Measurements from ENCODE around the gene RASSF1. TPM values are rescaled to one million over a fixed set of nuclear protein-coding genes. Genes with fewer than 3 reads are reported as not detected.
"Not testable (repeated sequence)": the region's sequence is repeated elsewhere in the genome, so short reads cannot be mapped to it uniquely, and the experiment has no call there.

The RASSF1 gene
- total RNA-seq, 2 experiments from 2014 or later: 37.5 to 38.5 TPM

DNA sequence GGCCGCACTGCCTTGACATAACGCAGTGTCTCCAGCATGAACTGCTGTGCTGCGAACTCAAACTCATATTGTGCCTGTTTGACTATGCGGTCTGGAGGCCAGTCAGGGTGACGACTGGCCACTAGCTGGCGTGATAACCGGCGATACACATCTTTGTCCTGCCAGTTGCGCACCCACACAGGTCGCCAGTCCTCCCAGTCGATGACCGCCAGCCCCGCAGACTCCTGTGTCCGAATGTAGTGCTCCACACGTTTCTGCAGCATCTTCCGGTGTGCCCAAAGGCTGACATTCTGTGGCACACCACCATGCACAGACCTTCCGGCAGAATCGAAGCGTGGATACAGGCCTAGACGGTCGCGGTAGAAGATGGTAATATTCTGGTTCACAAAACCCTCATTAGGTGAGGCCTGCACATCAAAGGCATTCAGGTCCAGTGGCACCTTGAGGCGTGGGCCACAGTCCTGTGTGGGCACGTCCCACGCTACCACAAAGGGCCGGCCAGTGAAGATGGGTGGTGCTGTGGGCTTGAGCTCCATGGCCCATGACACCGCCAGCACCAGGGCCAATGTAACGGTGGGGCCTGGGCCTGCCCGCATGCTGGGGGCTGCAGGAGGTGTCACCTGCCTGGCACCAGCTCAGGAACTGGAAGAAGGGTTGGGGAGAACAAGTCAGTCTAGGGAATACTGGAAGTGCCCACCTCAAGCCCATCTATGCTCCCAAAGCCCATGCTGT is 20.6 kb downstream of the RASSF1 start:
- no peaks in the 10 kb centered on the region for H3K9me3 Mint-ChIP-seq
- DNase-seq: no peak
- peak overlapping the region; percentile 86 for H3K4me3 Mint-ChIP-seq
- CTCF ChIA-PET: interaction anchor here (0.6 to 3.0 kb wide), 3 partner anchors 12 to 20 kb away, joined by 3 to 12 read pairs (median 3); partner anchors contain the start of genes HYAL3 and NAA80
- intact Hi-C loops (cut with micrococcal nuclease): loop anchor here (5.0 kb wide), 1 partner anchor 128 kb away; the partner anchor contains the start of gene GNAT1
- no peak overlapping the region for H3K27ac Mint-ChIP-seq
- H3K4me1 Mint-ChIP-seq (ENCODE audit: low read depth): peaks cover 37% of the 10 kb centered on the region
- no peaks in the 10 kb centered on the region for H3K36me3 Mint-ChIP-seq (ENCODE audit: low read depth)
- H3K27me3 Mint-ChIP-seq (ENCODE audit: low read depth): no peaks in the 10 kb centered on the region

DNA sequence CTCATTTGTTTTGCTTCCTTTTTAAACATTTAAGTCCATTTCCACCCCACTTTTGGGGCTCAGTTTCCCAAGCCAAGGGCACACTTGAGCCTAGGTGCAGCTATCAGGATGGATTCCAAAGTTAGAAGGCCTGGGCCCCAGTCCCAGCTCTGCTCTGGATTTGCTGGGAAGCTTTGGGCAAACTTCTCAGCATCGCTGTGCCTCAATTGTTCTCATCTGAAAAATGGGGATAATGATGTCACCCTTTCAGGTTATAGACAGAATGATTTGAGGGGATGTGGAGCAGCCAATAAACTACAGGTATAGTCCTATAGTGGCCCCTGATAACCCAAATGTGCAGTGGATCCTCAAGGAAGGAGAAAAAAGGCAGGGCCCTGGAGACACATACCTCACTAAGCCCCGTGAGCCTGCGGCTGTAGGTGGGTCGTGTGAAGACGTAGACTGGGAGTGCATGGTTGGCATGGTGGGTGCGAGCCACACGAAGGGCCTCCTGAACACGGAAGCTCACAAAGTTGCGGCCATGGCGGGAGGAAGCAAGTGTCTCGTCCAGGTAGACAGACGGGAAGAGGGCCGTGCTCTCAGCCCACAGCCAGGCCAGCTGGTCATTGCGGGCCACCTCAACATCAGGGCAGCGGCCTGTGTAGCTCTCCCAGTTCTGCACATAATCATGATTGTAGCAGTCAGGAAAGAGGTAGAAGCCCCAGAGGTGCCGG is 21.3 kb downstream of the RASSF1 start:
- no peak overlapping the region for H3K27ac Mint-ChIP-seq
- H3K4me1 Mint-ChIP-seq (ENCODE audit: low read depth): peaks cover 33% of the 10 kb centered on the region
- intact Hi-C loops (cut with micrococcal nuclease): no loop called here
- no peak for DNase-seq
- no peaks in the 10 kb centered on the region for H3K9me3 Mint-ChIP-seq
- CTCF ChIA-PET: interaction anchor here (3.0 kb wide), 1 partner anchor 20 kb away, joined by 12 read pairs; the partner anchor contains the start of genes HYAL3 and NAA80
- H3K27me3 Mint-ChIP-seq (ENCODE audit: low read depth): no peaks in the 10 kb centered on the region
- no peak overlapping the region for H3K4me3 Mint-ChIP-seq
- no peaks in the 10 kb centered on the region for H3K36me3 Mint-ChIP-seq (ENCODE audit: low read depth)

DNA sequence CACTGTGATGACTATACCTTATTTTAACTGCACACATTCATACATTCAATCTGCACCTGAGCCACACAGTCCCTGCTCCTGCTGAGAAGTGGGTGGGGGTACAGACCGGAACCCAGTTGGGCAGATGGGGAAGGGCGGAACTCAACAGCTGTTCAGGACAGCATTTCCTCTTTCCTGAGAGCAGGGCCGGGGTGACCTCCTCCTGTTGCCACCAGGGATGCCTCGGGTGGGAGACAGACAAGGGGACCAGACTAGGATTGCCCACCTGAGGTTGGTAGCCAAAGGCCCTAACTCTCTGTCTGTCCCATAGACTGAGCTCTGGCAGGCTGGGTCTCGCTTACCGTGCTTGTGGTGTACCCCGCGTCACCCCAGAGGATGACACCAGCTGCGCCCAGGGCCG is 22.0 kb downstream of the RASSF1 start:
- Mint-ChIP-seq H3K9me3 (no peaks in the 10 kb centered on the region), H3K27me3 (ENCODE audit: low read depth) (no peaks in the 10 kb centered on the region), H3K4me3 (no peak overlapping the region), H3K36me3 (ENCODE audit: low read depth) (no peaks in the 10 kb centered on the region), H3K27ac (no peak overlapping the region), H3K4me1 (ENCODE audit: low read depth) (peaks cover 33% of the 10 kb centered on the region)
- no peak for DNase-seq
- CTCF ChIA-PET: no interaction called here
- intact Hi-C loops (cut with micrococcal nuclease): no loop called here

DNA sequence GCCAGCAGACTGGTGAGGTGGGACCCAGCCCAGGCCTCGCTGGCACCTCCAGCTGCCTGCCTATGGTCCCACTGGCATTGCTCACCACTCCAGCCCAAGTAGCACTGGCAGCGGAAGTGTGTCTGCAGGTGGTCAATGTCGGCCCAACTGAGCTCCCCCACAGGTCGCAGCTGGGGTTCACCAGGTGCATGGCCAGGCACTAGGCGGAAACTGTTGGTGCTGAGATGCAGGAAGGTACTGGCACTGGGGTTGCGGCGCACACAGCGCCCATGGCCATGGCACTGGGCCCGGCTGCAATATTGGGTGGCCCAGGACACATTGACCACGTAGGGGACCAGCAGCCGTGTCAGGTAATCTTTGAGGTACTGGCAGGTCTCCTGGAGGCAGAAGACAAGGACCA is 22.5 kb downstream of the RASSF1 start:
- Mint-ChIP-seq H3K9me3 (no peaks in the 10 kb centered on the region), H3K4me1 (ENCODE audit: low read depth) (peaks cover 32% of the 10 kb centered on the region), H3K27me3 (ENCODE audit: low read depth) (no peaks in the 10 kb centered on the region), H3K36me3 (ENCODE audit: low read depth) (no peaks in the 10 kb centered on the region), H3K4me3 (no peak overlapping the region), H3K27ac (no peak overlapping the region)
- intact Hi-C loops (cut with micrococcal nuclease): no loop called here
- CTCF ChIA-PET: no interaction called here
- no peak for DNase-seq

DNA sequence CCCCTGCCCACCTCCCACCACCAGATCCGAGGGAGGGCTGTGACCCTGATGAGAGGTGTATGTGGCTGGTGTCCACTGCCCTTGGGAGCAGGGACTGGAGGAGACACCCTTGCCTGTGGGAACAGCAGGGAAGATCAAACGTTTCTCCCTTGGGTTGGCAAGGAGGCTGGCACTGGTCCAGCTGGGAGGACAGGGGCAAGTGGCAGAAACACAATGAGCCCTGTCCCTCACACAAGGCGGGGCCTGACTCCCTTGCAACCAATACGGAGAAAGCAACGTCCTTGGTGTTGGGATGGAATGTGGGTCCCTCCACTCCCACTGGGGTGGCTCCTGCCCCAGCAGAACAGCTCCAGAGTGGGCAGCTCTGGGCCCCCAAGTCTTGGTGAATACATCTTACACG is 23.3 kb downstream of the RASSF1 start:
- H3K27ac Mint-ChIP-seq: no peak overlapping the region
- no peak for DNase-seq
- H3K4me1 Mint-ChIP-seq (ENCODE audit: low read depth): peaks cover 31% of the 10 kb centered on the region
- no peak overlapping the region for H3K4me3 Mint-ChIP-seq
- H3K9me3 Mint-ChIP-seq: no peaks in the 10 kb centered on the region
- CTCF ChIA-PET: interaction anchor here (0.5 kb wide), 1 partner anchor 30 kb away, joined by 3 read pairs; no protein-coding TSS in a partner anchor
- no peaks in the 10 kb centered on the region for H3K36me3 Mint-ChIP-seq (ENCODE audit: low read depth)
- H3K27me3 Mint-ChIP-seq (ENCODE audit: low read depth): no peaks in the 10 kb centered on the region
- intact Hi-C loops (cut with micrococcal nuclease): no loop called here

DNA sequence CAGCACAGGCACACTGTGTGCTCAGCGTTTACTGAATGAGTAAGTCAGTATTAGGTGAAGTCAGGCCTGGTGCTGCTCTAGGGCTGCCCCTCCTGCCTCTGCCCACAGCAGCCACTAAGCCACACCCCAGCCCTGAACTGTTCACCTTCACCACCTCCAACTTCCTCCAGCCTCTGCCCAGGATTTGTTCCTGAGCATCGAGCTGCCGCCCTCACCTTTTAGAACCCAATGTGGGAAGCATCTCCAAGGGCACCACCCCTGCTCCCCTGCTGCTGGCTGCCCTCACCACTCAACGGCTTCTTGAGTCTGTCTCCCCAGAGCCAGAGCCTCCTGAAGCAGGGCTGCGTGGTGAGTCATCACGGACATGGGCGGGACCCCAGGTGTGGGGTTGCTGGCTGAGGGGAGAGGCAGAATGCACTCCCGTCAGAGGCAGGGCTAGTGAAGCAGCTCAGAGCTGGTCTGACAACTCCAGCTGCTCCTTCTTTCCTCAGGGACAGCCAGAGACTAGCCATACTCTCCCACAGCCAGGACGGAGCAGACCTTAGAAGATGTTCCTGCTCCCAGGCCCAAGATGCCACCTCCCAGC is 23.9 kb downstream of the RASSF1 start:
- no peak for DNase-seq
- H3K4me1 Mint-ChIP-seq (ENCODE audit: low read depth): peaks cover 31% of the 10 kb centered on the region
- no peaks in the 10 kb centered on the region for H3K36me3 Mint-ChIP-seq (ENCODE audit: low read depth)
- H3K9me3 Mint-ChIP-seq: no peaks in the 10 kb centered on the region
- intact Hi-C loops (cut with micrococcal nuclease): no loop called here
- H3K4me3 Mint-ChIP-seq: no peak overlapping the region
- CTCF ChIA-PET: no interaction called here
- H3K27ac Mint-ChIP-seq: no peak overlapping the region
- no peaks in the 10 kb centered on the region for H3K27me3 Mint-ChIP-seq (ENCODE audit: low read depth)

DNA sequence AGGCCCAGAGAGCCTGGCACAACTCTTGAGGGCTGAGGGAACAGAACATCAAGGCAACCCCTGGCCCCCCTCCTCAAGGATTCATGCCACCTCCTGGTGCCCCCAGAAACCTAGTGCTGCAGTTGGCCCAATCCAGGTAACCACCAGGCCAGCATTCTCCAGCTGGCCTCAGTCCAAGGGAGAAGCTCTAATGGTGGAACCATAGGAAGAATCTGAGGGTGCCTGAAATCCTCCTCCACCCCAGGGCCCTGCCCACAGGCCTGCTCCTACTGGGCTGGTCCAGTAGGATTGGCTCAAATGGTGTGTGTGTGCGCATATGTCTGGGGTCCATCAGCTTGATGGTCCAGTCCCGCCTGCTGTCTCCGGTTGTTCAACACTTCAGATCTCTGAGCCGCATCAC is 25.8 kb downstream of the RASSF1 start:
- Mint-ChIP-seq H3K4me3 (no peak overlapping the region), H3K9me3 (no peaks in the 10 kb centered on the region), H3K27ac (no peak overlapping the region), H3K36me3 (ENCODE audit: low read depth) (peaks cover 2% of the 10 kb centered on the region), H3K4me1 (ENCODE audit: low read depth) (peaks cover 22% of the 10 kb centered on the region), H3K27me3 (ENCODE audit: low read depth) (no peaks in the 10 kb centered on the region)
- intact Hi-C loops (cut with micrococcal nuclease): no loop called here
- CTCF ChIA-PET: interaction anchor here (0.6 to 2.5 kb wide), 4 partner anchors 9 to 32 kb away, joined by 3 to 12 read pairs (median 3); no protein-coding TSS in a partner anchor
- no peak for DNase-seq

DNA sequence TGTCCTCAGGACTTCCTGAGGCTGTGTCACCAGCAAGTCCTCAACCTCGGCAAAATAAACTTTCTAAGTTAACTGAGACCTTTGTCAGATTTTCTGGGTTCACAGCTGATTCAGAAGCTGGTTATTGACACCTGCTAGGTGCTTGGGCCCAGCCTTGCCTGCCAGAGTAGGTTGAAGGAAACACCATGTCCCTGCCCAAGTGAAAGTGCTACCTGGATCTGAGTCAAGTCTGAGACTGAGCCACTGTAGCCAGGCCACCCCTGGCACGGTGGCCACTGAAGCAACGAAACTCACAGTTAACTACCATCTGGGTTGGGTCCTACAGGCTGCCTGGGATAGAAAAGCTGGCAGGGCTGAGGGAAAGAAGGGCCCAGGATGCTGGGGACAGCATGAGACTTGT is 26.3 kb downstream of the RASSF1 start:
- no peak for DNase-seq
- intact Hi-C loops (cut with micrococcal nuclease): no loop called here
- CTCF ChIA-PET: interaction anchor here (0.9 to 2.5 kb wide), 2 partner anchors 10 to 33 kb away, joined by 3 to 12 read pairs; no protein-coding TSS in a partner anchor
- Mint-ChIP-seq H3K36me3 (ENCODE audit: low read depth) (peaks cover 5% of the 10 kb centered on the region), H3K4me3 (no peak overlapping the region), H3K4me1 (ENCODE audit: low read depth) (peaks cover 19% of the 10 kb centered on the region), H3K27ac (no peak overlapping the region), H3K9me3 (no peaks in the 10 kb centered on the region), H3K27me3 (ENCODE audit: low read depth) (no peaks in the 10 kb centered on the region)

DNA sequence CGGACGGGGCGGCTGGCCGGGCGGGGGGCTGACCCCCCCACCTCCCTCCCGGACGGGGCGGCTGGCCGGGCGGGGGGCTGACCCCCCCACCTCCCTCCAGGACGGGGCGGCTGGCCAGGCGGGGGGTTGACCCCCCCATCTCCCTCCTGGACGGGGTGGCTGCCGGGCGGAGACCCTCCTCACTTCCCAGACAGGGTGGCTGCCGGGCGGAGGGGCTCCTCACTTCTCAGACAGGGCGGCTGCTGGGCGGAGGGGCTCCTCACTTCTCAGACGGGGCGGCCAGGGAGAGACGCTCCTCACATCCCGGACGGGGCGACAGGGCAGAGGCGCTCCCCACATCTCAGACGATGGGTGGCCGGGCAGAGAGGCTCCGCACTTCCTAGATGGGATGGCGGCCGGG is 28.6 kb downstream of the RASSF1 start:
- intact Hi-C loops (cut with micrococcal nuclease); H3K36me3 Mint-ChIP-seq (ENCODE audit: low read depth); CTCF ChIA-PET; H3K9me3 Mint-ChIP-seq; H3K27ac Mint-ChIP-seq; DNase-seq; H3K27me3 Mint-ChIP-seq (ENCODE audit: low read depth); H3K4me1 Mint-ChIP-seq (ENCODE audit: low read depth); H3K4me3 Mint-ChIP-seq: not testable (repeated sequence)

DNA sequence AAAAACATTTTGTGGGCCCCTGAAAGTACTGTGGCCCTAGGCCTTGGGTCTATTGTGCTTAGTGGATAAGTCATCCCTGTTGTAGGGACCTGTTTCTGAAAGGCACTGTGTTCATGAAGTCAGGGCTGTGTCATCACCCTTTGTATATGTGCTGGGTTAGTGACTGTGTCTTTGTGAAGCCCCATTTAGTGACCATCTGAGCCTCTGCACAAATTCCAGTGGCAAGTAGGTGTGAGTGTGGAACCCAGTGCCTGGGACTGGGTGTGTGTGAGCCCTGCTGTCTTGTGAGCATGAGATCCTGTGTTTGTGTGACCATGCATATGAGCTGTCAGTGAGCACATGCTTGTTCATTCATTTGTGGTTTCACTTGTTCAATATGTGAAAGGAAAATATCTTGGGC is 36.0 kb downstream of the RASSF1 start:
- intact Hi-C loops (cut with micrococcal nuclease): no loop called here
- DNase-seq: no peak
- Mint-ChIP-seq H3K4me1 (ENCODE audit: low read depth) (peaks cover 18% of the 10 kb centered on the region), H3K9me3 (peaks cover 5% of the 10 kb centered on the region), H3K27me3 (ENCODE audit: low read depth) (no peaks in the 10 kb centered on the region), H3K36me3 (ENCODE audit: low read depth) (peaks cover 1% of the 10 kb centered on the region), H3K4me3 (no peak overlapping the region), H3K27ac (no peak overlapping the region)
- CTCF ChIA-PET: interaction anchor here (0.6 kb wide), 2 partner anchors 27 to 78 kb away, joined by 3 to 4 read pairs; no protein-coding TSS in a partner anchor

DNA sequence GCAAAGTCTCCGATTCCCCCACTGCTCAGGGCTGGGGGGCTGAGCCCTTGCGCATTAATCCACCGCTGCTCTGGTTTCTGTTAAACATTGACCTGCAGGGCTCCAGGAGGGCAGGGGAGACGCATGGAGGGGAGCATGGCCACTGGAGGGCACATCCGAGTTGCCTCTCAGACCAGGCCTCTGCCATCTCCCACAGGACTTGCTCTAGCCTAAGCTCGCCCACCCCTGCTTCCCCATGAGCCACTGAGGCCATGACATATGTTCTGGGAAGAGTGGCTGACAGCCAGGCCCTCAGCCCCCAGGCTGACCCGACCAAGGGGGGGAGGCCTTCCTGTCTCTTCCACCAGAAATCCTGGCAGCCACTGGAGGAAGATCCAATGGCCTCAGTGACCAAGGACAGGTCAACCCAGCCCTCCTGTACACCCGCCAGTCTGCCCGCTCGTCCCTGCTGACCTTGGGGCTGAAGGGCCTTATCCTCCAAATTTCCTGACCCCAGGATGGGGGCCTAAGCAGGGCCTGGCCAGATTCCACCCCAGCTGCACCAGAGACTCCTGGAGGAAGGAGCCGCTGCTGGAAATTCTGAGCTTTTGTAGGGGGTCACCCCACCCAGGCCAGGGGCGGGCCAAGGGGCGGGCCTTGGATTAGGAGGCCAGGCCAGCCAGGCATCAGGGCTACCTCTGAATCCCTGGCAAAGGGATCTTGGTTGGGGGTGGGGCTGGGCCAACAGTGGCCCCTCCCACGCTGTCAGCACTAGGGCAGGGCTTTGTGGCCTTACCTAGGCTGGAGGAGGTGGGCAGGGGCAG is 37.4 kb downstream of the RASSF1 start, which contains the start of gene HYAL1:
Gene HYAL1 (minus strand): TSS at position 562 of the 803 bp plus-strand sequence. CDS start 618 bp downstream, outside the sequence.
- no peak within 1 kb of the TSS for H3K27ac Mint-ChIP-seq
- intact Hi-C loops (cut with micrococcal nuclease): no loop called here
- H3K4me3 Mint-ChIP-seq: no peak within 1 kb of the TSS
- DNase-seq: no peak
- H3K36me3 Mint-ChIP-seq (ENCODE audit: low read depth): peaks cover 2% of the 10 kb centered on the region
- no peaks in the 10 kb centered on the region for H3K27me3 Mint-ChIP-seq (ENCODE audit: low read depth)
- no peaks in the 10 kb centered on the region for H3K9me3 Mint-ChIP-seq
- H3K4me1 Mint-ChIP-seq (ENCODE audit: low read depth): peaks cover 24% of the 10 kb centered on the region
- CTCF ChIA-PET: interaction anchor here (0.7 to 1.4 kb wide), 2 partner anchors 20 to 75 kb away, joined by 4 read pairs; no protein-coding TSS in a partner anchor
